NCI-H69 (cell line): ENCODE measurements around the gene CNST.
"Not testable (repeated sequence)": the region's sequence is repeated elsewhere in the genome, so short reads cannot be mapped to it uniquely, and the experiment has no call there.

Experiments
- DNase-seq: peaks from one replicate; lab custom pipeline; 2025; lab: John Stamatoyannopoulos, UW

Gene CNST

DNA sequence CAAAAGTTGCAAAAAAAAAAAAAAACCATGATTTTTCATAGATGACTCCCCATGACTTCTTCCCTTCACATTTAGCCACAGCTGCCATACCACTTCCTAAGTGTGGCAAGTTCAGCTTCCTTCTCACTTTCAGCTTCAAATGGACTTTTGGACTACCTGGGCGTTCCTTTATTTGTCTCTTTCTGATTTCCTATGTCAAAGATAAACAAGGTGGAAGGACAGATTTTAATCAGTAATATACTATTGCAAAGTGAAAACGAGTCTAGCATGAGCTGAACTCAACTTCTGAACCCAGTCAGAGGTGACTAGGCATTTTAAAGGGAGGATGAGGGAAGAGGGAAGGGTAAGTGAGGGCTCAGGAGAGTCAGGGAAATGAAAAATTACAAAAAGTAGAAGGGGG is 143.6 kb downstream of the CNST start:
- DNase-seq = no peak

DNA sequence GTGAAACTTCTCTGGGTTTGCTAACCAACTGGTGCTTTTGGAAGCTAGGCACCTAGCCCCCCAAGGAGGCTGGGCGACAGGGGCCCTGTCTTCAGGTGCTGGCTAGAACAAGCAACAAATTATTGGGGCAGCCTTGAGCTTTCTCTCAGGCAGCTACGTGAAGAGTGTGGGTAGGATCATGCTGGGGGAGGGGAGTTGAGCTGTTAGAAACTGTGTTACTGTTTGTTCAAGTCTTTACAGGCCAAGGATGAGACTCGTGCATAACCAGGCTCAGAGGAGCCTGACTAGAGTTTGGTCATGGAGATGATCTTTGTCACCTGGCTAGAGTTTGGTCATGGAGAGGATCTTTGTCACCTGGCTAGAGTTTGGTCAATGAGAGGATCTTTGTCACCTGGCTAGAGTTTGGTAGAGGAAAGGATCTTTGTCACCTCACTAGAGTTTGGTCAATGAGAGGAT is 145.3 kb downstream of the CNST start:
- DNase-seq = no peak

DNA sequence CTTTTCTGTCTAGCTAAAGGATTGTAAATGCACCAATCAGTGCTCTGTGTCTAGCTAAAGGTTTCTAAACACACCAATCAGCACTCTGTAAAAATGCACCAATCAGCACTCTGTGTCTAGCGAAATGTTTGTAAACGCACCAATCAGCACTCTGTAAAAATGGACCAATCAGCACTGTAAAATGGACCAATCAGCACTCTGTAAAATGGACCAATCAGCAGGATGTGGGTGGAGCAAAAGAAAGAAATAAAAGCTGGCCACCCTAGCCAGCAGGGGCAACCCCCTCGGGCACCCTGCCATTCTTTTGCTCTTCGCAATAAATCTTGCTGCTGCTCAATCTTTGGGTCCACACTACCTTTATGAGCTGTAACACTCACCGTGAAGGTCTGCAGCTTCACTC is 146.2 kb downstream of the CNST start:
- not testable (repeated sequence) for DNase-seq
